GM19467 (cell line): ENCODE measurements around the gene CUL4A.

Experiments used
- ATAC-seq: cut with Tn5 transposase; IDR thresholded peaks from one replicate; pipeline ENCODE4 v1.9.1; 2021; ENCODE audit warnings: mild to moderate bottlenecking, moderate library complexity; ENCODE audit not compliant: unreplicated experiment

CUL4A gene

DNA sequence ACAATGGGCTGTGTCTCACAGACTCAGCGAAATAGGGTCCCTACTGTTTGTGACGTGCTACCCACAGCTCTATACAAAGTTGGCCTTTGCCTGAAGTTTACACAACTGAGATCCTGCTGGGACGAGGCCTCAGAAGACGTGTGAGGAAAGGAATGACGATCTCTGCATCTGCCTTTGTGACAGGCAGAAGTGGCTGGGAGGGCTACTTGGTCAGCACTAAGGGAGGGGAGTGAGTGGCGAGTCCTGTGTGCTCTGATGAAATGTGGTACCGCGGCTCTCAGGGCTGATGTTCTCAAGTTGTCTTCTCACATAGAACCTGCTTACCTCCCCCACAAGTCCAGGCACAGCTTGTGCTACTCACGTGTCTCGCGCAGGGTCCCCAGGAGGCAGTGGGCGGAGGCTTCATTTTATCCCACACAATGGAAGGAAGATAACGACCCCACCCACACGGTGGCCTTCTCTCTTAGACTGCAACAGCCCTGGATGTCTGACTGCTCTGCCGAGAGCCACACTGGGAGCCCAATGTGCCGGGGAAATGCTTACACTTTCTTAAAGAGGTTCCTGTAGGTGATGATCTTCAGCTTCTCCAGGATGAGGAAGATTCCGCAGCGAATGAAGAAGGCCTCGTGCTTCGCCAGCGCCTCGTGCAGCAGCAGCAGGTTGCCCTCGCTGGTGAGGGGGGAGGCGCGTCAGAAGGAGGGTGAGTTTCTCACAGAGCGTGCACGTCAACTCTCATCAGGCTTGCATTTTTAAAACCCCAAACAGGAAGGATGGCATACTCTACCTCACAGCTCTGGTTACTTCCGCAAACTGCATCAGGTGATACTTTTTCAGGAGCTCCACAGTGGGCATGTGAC lies 29.8 kb upstream of the CUL4A start:
- no peak for ATAC-seq

DNA sequence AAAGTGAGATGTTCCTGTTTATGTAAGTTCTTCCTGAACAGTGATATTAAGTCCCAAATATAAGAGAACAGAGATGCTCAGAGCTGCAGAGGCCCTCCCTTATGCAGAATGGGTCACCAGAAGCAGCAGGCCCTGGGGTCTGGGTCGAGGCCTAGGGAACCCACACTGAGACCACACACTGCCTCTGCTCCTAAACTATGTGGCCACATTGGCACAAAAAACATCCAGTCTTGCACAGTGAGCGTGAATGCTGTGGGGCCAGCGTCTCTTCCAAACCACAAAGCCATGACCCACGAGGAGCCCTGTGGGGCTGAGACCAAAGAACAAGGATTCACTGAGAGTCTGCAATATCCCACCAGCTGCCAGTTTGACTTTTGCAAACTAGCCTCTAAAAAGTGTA lies 27.4 kb upstream of the CUL4A start:
- no peak for ATAC-seq

DNA sequence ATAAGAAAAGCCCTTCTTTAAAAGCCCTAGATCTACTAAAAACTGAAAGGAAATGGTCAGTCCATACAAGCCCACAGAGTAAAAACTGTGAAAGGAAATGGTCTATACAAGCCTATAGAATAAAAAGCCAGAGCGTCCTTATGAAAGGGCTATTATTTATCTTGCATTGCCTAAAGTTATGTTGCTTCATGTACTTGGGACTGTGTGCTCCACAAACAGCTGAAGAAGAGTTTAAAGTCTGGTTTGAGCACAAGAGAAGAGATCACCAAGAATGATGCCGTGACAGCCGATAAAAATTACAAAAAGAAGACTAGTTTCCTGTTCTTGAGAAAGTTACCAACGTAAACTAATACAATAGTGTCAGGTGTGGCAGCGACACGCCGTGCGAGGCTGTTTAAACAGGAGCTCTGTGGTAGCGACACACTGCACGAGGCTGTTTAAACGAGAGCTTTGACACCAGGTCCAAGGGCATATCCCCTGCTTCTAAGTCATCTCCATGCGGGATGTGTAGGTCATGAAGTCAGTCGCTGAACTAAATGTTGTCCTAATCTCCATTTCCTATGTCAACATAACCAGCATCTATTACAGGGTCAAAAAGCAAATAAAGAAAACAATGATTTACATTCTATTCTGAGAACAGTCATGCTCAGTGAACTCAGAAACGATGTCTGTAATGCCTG lies 25.8 kb upstream of the CUL4A start:
- no peak for ATAC-seq

DNA sequence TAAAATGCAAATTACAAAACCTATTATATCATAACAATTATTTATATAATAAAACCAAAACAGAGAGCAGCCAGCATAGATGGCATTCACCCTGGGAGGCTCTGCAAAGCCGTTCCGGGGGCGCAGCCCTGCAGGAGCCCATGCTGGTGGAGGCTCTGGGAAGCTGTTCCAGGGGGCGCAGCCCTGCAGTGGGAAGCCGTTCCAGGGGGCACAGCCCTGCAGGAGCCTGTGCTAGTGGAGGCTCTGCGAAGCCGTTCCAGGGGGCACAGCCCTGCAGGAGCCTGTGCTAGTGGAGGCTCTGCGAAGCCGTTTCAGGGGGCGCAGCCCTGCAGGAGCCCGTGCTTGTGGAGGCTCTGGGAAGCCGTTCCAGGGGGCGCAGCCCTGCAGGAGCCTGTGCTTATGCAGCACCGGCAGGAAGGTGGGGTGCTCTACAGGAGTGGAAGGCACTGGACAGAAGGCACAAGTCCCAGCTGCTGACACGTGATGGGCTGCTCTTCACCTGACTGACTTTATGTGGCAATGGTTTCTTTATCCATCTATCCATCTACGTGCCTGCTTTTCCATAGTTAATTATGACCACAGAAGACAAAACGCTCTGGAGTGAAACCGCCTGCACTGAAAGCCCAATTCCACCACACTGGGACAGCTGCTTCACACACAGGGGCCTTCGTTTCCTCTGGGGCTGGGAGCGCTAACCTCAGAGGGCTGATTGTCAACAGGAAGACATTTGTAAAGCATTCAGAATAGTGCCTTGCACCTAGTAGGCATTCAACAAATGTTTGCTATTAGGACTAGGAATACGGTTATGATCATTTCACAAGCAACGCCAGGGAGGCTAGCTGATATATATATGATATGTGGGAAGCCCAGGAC lies 24.6 kb upstream of the CUL4A start:
- no peak for ATAC-seq

DNA sequence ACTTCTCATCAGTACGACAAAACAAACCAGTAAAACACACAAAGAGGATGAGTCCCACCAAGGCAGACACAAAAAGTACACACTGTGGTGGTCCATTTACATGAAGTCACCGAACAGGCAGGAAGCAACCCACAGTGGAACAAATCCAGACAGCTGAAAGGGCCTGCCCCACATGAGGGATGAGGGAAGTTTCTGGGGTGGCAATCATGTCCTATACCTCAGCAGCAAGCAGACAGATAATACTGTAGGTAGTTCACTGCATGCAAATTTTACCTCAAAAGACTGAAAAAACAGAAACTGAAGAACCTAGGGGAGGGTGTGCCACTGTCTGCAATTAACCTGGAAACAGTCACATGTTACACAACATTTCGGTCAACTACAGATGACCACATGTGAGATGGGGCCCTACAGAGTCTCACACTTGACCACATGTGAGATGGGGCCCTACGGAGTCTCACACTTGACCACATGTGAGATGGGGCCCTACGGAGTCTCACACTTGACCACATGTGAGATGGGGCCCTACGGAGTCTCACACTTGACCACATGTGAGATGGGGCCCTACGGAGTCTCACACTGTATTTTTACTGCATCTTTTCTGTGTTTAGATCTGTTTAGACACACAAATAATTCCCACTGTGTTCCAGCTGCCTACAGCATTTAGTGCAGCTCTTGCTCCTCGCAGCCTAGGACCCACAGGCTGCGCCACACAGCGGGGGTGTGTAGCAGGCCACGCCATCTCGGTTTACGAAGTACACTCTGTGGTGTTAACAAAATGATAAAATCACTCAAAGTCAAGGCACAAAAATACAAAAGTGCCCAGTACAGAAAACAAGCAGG lies 23.1 kb upstream of the CUL4A start:
- ATAC-seq: peak; percentile 81

DNA sequence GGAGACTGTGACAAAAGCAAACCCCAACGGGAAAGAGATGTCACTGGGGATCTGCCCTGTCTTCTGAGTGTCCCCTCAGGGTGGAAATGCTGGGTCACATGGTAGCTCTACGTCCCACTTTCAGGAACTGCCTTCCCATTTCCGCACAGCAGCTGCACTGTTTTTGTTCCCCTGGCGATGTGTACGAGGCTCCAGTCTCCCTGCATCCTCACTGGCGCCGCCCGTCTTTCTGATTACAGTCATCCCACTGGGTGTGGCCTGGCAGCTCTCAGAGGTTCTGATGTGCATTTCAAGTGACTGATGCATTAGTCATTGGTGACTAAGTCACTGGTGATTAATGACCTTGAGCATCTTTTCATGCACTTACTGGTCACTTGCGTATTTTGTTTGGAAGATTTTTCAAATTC lies 22.1 kb upstream of the CUL4A start:
- ATAC-seq: no peak

DNA sequence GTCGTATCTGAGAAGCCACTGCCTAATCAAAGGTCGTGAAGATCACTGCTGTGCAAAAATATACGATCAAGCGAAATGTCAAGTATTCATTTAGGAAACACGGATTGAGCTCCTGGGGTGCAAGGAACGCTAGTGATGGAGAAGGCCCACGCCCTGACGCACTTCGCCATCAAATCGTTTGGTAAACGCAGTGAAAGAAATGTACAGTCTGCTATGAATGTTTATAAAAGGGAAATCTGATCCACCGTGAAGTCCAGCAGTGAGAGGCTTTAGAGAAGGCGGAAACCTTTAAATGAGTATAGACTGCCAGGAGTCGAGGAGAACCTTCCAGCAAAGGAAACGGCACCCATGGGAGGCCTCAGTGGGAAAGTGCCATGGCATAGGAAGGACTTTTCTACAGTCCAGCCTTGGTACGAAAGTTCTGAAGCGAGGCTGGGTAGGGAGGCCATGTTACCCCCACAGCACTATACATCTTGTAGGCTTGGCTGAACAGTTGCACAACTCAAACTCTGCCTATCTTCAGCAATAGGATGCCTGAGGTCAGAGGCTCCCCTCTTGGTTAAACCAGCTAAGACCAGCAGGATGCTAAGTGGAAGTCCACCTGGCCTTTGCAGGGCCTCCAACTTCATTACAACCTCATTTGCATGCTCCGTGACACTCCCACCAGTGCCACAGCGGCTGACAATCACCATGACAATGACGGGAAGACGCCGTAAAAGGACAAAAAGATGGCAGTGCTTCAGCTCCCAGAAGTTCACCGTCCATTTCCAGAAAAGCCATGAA lies 21.3 kb upstream of the CUL4A start:
- ATAC-seq: no peak

DNA sequence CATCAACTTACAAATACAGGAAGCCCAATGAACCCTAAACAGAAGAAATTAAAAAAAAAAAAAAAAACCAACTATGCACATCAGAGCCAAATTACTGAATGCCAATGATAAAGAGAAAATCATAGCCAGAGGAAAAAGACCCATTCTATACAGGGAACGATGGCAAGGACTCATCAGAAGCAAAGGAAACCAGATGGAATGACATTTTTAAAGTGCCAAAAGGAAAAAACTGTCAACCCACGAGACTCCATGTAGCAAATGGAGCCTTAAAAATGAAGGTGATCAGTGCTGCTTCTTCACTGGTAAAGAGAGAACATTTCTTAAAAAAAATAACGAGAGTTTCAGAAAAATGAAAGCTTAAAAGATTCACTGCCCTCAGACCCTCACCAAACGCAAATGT lies 19.2 kb upstream of the CUL4A start:
- no peak for ATAC-seq

DNA sequence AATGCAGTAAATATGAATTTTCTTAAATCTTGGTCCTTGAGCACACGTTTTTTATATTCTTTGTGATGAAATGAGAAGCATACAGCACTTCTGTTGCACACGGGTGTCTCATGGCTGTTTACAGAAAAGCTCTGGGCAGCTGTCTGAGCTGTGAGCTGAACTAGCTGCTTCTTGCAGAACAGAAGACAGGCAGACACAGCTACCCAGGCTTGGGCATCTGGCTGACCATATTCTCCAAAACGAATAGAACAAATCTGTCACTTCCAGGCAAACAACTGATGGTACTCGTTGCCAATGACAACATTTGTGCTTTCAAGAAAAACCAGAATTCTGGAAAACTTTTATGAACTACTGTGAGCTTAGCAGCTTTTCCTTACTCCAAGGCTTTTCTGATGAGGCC lies 17.1 kb upstream of the CUL4A start:
- no peak for ATAC-seq

DNA sequence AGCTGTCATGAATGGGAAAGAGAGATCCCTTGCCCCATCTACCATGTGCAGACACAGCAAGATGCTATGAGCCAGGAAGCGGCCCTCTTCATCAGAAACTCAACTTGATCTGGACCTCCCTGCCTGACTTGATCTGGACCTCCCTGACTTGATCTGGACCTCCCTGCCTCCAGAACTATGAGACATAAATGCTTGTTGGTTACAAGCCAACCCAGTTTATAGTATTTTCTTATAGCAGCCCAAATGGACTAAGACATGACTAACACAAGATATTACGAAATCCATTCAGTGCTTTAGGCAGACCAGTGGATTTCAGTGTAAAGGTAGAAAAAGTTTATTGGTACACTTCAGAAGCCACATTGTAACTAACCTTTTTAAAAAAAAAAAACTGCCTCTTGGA lies 16.5 kb upstream of the CUL4A start:
- ATAC-seq: no peak

DNA sequence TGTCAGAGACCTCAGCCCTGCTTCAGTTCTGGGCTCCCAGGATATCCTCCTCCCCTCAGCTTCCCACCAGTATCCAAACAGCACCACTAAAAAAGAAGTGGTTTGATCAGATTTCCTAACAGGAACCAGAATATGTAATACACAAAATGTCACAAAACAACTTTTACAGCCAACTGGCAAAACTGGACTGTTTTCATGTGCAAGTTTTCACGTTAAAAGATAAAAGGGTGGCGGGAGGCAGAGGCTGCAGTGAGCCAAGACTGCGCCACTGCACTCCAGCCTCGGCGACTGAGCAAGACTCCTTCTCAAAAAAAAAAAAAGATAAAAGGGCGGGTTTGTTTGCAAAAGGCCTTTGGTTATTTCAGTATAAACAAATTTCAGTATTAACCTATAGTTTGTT lies 14.1 kb upstream of the CUL4A start:
- ATAC-seq: no peak

DNA sequence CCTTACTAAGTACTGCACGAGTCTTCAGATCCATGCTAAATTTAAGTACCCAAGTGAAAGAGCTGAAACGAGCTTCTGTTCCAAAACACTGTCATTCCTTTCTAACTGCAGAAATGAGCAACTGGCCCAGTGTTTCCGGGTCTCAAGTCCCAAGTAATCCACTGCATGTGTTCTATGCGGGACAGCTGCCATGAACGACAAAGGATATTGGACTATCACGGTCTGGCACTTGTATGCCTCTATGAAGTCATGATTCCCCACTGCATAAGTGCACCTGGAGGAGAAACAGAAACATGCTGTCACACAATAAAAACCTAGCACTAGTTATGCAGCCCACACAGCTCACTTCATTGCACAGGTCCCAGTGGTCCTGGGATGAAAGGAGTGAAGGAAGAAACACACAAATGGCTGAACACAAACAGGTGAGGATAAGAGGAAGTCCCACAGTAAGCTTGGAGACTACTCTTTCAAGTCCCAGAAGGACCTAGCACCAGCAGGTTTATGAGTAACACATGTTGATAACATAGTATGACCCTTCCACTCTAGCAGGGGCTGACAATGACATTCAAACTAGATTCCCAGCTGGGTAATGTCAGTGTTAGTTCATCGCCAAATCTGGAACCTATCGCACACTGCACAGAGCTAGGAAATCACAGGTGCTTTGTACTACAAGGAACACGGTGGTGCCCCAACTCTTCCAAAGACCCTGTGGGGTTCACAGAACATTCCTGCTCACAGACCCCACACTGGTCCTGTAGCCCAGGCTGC lies 12.3 kb upstream of the CUL4A start:
- ATAC-seq: no peak

DNA sequence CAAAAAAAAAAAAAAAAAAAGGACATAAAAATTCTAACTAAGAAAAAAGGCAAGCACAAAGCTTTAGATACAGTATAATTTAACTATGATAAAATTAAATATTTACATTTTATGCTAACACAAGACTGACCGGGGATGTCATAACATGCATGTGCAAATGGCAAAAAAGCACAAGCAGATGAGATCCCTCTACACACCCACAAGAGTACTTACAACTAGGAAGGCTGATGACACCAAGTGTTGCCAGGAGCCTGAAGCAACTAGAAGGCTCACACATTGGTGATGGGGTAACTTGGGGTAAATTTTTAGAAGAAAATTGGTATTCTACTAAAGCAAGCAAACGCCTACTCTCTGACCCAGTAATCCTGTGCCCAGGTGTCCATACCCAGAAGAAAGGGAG lies 7.6 kb upstream of the CUL4A start:
- ATAC-seq: no peak

DNA sequence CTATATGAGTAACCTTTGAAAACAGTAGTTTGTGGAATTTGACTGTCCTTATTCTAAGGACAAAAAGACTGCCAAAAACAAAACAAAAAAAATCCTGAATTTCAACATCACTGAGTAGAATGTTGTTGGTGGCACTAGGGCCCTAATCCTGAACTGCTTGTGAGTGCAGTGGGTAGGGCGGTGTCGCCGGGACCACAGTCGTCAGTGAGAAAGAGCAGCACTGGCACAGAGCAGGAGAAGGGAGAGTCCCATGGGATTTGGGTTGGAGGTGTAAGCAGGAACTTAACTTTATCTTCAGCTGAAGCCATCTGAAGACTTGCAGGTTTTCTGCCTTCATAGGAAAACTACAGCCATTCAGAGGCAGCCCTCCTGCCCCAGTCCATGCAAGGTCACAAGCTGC lies 6.5 kb upstream of the CUL4A start:
- no peak for ATAC-seq

DNA sequence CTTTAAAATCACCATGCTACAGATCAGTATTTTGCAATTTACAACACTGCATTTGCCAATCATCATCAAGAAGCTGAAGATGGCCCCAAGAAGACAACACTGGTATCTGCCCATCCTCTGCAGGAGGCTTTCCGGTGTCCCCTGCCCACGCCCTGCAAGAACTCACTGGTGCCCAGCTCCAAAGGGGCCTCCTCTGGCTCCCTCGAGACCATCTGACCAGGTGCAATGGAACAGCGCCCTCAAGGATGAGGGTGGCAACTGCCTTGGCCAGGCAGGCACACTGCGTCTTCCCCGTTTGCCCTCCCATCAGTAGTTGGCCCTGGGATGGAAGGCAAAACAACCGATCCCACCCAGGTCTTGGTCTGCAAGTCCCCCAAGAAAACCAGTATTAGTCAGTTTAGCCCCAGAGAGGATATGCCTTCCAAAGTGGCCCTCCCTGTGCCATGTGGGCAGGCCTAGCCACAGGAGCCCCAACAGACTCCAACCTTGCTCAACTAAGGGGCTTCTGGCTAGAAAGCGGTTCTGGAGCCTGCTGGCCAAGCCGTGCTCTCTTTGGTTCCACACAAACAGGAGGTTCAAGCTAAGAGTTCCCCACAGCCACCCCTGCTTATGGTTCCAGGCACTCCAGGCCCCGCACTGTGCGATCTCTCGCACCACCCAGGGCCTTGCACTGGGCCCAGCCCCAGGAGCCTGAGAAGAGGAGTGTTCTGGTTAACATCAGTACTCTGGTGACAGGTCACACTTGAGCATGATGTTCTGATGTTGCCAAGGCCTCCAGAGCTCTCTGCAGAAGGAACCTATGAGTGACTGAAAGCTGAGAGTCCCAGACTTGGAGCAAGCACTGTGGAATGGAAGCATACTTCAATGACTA lies 5.7 kb upstream of the CUL4A start:
- no peak for ATAC-seq

DNA sequence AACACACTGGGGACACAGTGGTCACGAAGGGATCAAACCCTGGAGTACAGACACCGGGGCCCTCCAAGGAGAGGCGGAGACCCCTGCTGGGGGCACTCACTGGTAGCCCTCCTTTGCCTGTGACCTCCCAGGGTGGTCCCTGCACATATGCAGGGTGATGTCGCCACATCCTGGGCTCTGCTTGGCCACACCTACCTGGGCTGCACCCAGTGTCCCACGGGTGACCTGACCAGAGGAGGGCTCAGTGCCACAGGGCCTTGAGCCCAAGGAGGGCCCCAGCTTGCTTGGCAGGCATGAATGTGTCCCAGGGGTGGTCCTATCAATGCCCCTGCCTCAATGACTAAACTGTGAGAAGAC lies 5.1 kb upstream of the CUL4A start:
- no peak for ATAC-seq

DNA sequence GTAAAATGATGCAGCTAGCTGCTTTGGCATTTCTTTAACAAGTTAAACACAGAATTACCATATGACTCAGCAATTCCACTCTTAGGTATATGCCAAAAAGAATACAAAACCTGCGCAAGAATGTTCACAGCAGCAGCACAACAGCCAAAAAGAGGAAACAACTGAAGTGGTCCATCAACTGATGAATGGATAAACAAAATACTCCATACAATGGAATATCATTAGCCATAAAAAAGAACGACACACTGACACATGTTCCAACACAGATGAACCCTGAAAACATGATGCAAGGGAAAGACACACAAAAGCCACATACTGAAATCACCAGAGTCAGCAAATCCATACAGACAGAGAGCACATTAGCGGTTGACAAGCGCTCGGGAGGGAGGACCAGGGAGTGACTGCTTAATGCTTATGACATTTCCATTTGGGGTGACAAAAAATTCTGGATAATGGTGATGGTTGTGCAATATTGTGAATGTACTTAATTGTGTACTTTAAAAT lies 3.9 kb upstream of the CUL4A start:
- ATAC-seq: no peak

DNA sequence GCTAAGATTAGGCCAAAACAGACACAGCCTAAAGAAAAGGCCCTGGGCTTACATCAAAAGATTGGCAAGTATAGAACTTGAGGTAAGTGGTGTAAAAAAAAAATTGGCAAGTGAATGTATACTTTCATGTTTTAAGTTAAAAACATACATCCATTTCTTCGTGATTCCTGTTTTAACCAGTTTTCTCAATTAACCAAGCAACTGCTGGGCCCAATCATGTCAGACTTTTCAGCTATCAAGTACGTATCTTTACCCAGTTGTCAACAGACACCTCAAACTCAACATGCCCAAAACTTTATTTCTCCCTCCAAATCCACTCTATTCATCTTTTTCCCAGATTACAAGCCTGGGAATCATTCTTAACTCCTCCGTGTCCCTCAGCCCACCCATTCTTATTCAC lies 2.0 kb upstream of the CUL4A start:
- no peak for ATAC-seq
